GM19035 (cell line): Measurements from ENCODE around the gene C1orf53.
"Not testable (repeated sequence)": the region's sequence is repeated elsewhere in the genome, so short reads cannot be mapped to it uniquely, and the experiment has no call there.

Experiments
- ATAC-seq: cut with Tn5 transposase; IDR thresholded peaks from one replicate; pipeline ENCODE4 v1.9.1; 2021; ENCODE audit not compliant: unreplicated experiment

C1orf53 gene

GRCh38 chr1:197920414-197921117 lies 18.1 kb downstream of the C1orf53 start:
- no peak for ATAC-seq

GRCh38 chr1:197921235-197922069 lies 19.0 kb downstream of the C1orf53 start:
- ATAC-seq, result no peak

GRCh38 chr1:197922070-197922390 lies 19.6 kb downstream of the C1orf53 start:
- ATAC-seq, result no peak

GRCh38 chr1:197923038-197923437 lies 20.6 kb downstream of the C1orf53 start:
- ATAC-seq, result no peak

- ATAC-seq, result no peak
Measured at GRCh38 chr1:197924516-197925123, 22.2 kb downstream of the C1orf53 start.

GRCh38 chr1:197927908-197928665 lies 25.7 kb downstream of the C1orf53 start:
- no peak for ATAC-seq

GRCh38 chr1:197928849-197929336 lies 26.5 kb downstream of the C1orf53 start:
- ATAC-seq, result peak; percentile 87

- ATAC-seq, result no peak
Measured at GRCh38 chr1:197933016-197933415, 30.6 kb downstream of the C1orf53 start.

GRCh38 chr1:197933647-197934046 lies 31.2 kb downstream of the C1orf53 start:
- ATAC-seq, result no peak

GRCh38 chr1:197937381-197937780 lies 35.0 kb downstream of the C1orf53 start:
- no peak for ATAC-seq

- no peak for ATAC-seq
Measured at GRCh38 chr1:197937892-197938291, 35.5 kb downstream of the C1orf53 start.

GRCh38 chr1:197939159-197939980 lies 36.9 kb downstream of the C1orf53 start:
- not testable (repeated sequence) for ATAC-seq

- ATAC-seq, result no peak
Measured at GRCh38 chr1:197942042-197942441, 39.6 kb downstream of the C1orf53 start.

GRCh38 chr1:197944485-197944884 lies 42.1 kb downstream of the C1orf53 start:
- no peak for ATAC-seq

GRCh38 chr1:197948926-197949899 lies 46.8 kb downstream of the C1orf53 start:
- ATAC-seq, result no peak

GRCh38 chr1:197951089-197951488 lies 48.7 kb downstream of the C1orf53 start:
- no peak for ATAC-seq

GRCh38 chr1:197951617-197952175 lies 49.3 kb downstream of the C1orf53 start:
- ATAC-seq, result no peak

GRCh38 chr1:197953472-197953871 lies 51.0 kb downstream of the C1orf53 start:
- ATAC-seq, result not testable (repeated sequence)
